ENCODE measurements around the gene HOTAIR. TPM values are rescaled to one million over a fixed set of nuclear protein-coding genes. Genes with fewer than 3 reads are reported as not detected.

HOTAIR gene
- total and polyA plus RNA-seq, 7 donors = 0.23 to 0.53 (median 0.25) TPM; not detected in 4

DNA sequence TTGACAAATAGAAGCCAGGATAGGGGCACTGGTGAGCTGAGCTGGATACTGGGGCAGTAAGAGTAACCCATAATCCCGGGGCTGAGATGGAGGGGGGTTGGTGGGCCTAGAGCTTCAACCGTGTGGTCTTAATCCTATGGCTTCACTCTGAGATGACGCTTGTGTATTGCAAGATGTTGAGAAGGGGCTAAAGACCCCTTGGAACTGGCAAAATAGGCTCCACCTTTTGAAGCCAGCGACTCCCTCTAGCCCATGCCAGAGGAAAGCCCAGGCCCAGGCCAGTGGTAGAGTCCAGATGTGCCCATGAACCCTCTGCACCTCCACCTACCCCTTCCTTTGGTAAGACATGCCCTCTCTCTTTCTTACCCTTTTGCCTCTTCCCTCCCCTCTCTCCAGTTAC lies 15.4 kb downstream of the HOTAIR start:
- WGBS, 3 donors = 69 to 77% (median 73%) methylated on average over 4 of the region's 4 CpGs
- intact Hi-C loops (cut with DNase I) = loop anchor here in 1 of 2 donors (10.0 kb wide), 1 partner anchor 175 kb away; no protein-coding TSS in a partner anchor
- DNase-seq (no peak), ATAC-seq (no peak)
- no peaks in the 10 kb centered on the region for H3K4me1 ChIP-seq
- TF ChIP-seq, protein P1, sequence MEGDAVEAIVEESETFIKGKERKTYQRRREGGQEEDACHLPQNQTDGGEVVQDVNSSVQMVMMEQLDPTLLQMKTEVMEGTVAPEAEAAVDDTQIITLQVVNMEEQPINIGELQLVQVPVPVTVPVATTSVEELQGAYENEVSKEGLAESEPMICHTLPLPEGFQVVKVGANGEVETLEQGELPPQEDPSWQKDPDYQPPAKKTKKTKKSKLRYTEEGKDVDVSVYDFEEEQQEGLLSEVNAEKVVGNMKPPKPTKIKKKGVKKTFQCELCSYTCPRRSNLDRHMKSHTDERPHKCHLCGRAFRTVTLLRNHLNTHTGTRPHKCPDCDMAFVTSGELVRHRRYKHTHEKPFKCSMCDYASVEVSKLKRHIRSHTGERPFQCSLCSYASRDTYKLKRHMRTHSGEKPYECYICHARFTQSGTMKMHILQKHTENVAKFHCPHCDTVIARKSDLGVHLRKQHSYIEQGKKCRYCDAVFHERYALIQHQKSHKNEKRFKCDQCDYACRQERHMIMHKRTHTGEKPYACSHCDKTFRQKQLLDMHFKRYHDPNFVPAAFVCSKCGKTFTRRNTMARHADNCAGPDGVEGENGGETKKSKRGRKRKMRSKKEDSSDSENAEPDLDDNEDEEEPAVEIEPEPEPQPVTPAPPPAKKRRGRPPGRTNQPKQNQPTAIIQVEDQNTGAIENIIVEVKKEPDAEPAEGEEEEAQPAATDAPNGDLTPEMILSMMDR (IDR thresholded peaks at IDR 0.05) = no peak
- H3K4me3 ChIP-seq = no peak overlapping the region
- H3K27me3 ChIP-seq (ENCODE audit: insufficient read depth in 3 of 3, low read length in 2 of 3) = peaks cover 0 to 98% (median 36%) of the 10 kb centered on the region in 3 donors
- no peaks in the 10 kb centered on the region for H3K36me3 ChIP-seq (ENCODE audit: insufficient read depth in 1 of 2, low read depth in 1 of 2)
- H3K27ac ChIP-seq = no peak overlapping the region
- no peaks in the 10 kb centered on the region for H3K9me3 ChIP-seq

GRCh38 chr12:53958128-53958527 lies 16.6 kb downstream of the HOTAIR start:
- no peaks in the 10 kb centered on the region for H3K36me3 ChIP-seq (ENCODE audit: insufficient read depth in 1 of 2, low read depth in 1 of 2)
- DNase-seq = no peak
- no peaks in the 10 kb centered on the region for H3K4me1 ChIP-seq
- H3K27me3 ChIP-seq (ENCODE audit: insufficient read depth in 3 of 3, low read length in 2 of 3) = peaks cover 0 to 98% (median 41%) of the 10 kb centered on the region in 3 donors
- H3K4me3 ChIP-seq = no peak overlapping the region
- intact Hi-C loops (cut with DNase I) = loop anchor here in 1 of 2 donors (10.0 kb wide), 1 partner anchor 173 kb away; no protein-coding TSS in a partner anchor
- TF ChIP-seq, protein P1 (IDR thresholded peaks at IDR 0.05) = no peak
- WGBS, 3 donors = 76 to 79% (median 78%) methylated on average over 3 of the region's 3 CpGs
- no peak for ATAC-seq
- no peak overlapping the region for H3K27ac ChIP-seq
- no peaks in the 10 kb centered on the region for H3K9me3 ChIP-seq

GRCh38 chr12:53956914-53957536 lies 17.7 kb downstream of the HOTAIR start:
- intact Hi-C loops (cut with DNase I) = loop anchor here in 1 of 2 donors (10.0 kb wide), 1 partner anchor 172 kb away; no protein-coding TSS in a partner anchor
- DNase-seq = peak in 1 of 2 donors; percentile 25
- no peak overlapping the region for H3K27ac ChIP-seq
- H3K4me1 ChIP-seq = no peaks in the 10 kb centered on the region
- H3K4me3 ChIP-seq = no peak overlapping the region
- no peak for ATAC-seq
- no peaks in the 10 kb centered on the region for H3K9me3 ChIP-seq
- peaks cover 0 to 100% (median 52%) of the 10 kb centered on the region in 3 donors for H3K27me3 ChIP-seq (ENCODE audit: insufficient read depth in 3 of 3, low read length in 2 of 3)
- H3K36me3 ChIP-seq (ENCODE audit: insufficient read depth in 1 of 2, low read depth in 1 of 2) = no peaks in the 10 kb centered on the region
- WGBS, 3 donors = 70 to 75% (median 73%) methylated on average over 9 to 11 of the region's 11 CpGs
- TF ChIP-seq, protein P1 (IDR thresholded peaks at IDR 0.05) = no peak

DNA sequence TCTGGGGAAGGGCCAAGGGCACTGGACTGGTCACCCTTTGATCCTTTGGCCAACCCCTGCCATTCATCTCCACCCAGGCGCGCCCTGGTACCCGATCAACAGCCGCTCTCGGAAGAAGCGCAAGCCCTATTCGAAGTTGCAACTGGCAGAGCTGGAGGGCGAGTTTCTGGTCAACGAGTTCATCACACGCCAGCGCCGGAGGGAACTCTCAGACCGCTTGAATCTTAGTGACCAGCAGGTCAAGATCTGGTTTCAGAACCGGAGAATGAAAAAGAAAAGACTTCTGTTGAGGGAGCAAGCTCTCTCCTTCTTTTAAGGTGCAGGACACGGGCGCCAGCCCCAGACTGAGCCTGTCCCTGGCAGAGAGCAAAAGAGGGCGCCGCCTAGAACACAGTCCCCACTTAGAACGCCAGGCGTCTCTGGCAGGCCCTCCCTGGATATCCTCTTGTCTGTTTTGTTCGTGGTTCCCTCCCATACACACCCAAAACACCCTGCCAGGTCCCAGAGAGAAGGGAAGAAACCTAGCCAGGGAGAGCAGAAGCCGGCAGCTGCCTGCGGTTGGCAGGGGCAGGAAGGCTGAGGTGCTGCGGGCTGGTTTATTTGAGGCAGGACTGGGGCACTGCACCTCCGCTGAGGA lies 18.4 kb downstream of the HOTAIR start:
- intact Hi-C loops (cut with DNase I) = loop anchor here in 1 of 2 donors (10.0 kb wide), 1 partner anchor 172 kb away; no protein-coding TSS in a partner anchor
- TF ChIP-seq, protein P1 (IDR thresholded peaks at IDR 0.05) = no peak
- no peak overlapping the region for H3K27ac ChIP-seq
- peak in 1 of 2 donors; percentile 48 for DNase-seq
- ATAC-seq = no peak
- H3K36me3 ChIP-seq (ENCODE audit: insufficient read depth in 1 of 2, low read depth in 1 of 2) = no peaks in the 10 kb centered on the region
- no peaks in the 10 kb centered on the region for H3K9me3 ChIP-seq
- no peak overlapping the region for H3K4me3 ChIP-seq
- H3K27me3 ChIP-seq (ENCODE audit: insufficient read depth in 3 of 3, low read length in 2 of 3) = peaks cover 0 to 100% (median 57%) of the 10 kb centered on the region in 3 donors
- 52 to 57% (median 56%) methylated on average over 25 of the region's 25 CpGs for WGBS, 3 donors
- H3K4me1 ChIP-seq = no peaks in the 10 kb centered on the region

Measured in psoas muscle (tissue), 8 donors.